Choroid plexus epithelial cell (primary cell): ENCODE measurements around the gene MT1M.

Experiments
- DNase-seq: peaks from one replicate; pipeline ENCODE4 v3.0.0-alpha.2; 2010; ENCODE audit warnings: low read depth
- H3K4me3 ChIP-seq: 2 replicates; pipeline ENCODE4 v1.5.1; 2011; ENCODE audit warnings: low read depth, mild to moderate bottlenecking, control low read depth, low read length, moderate library complexity
- TF ChIP-seq, protein P1 (sequence below): conservative IDR thresholded peaks from 2 replicates; pipeline ENCODE4 v1.5.1; 2011; ENCODE audit warnings: low read depth, mild to moderate bottlenecking, control low read depth, inconsistent platforms, low read length, moderate library complexity

MT1M gene

DNA sequence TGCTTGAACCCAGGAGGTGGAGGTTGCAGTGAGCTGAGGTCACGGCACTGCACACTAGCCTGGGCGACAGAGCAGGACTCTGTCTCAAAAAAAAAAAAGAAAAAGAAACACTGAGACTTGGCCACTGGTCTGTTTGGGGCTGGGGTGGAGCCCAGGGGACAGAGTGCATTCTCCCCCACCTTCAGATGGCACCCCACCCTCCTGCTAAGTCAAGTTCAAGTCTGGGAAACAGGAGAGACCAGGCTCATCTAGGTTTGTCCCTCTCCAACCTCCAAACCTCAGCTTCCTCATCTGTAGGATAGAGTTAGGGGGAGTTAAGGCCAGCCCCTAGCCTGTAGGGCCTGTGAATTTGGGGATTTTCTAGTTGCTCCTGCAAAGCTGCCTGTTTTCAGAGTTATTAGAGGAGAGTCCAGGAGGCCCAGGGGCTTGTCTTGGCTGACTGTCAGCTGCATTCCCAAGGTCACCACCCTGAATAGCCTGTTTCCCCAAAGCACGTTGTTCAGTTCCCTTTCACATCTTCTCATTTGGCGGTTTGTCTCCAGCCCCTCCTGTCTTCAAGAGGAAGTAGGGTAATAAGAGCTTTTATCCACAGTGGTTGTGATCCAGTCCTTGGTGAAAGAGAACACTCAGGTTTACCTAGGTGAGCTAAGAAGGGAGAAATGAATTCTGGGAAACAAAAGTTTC lies 40.9 kb upstream of the MT1M start:
- TF ChIP-seq, protein P1, sequence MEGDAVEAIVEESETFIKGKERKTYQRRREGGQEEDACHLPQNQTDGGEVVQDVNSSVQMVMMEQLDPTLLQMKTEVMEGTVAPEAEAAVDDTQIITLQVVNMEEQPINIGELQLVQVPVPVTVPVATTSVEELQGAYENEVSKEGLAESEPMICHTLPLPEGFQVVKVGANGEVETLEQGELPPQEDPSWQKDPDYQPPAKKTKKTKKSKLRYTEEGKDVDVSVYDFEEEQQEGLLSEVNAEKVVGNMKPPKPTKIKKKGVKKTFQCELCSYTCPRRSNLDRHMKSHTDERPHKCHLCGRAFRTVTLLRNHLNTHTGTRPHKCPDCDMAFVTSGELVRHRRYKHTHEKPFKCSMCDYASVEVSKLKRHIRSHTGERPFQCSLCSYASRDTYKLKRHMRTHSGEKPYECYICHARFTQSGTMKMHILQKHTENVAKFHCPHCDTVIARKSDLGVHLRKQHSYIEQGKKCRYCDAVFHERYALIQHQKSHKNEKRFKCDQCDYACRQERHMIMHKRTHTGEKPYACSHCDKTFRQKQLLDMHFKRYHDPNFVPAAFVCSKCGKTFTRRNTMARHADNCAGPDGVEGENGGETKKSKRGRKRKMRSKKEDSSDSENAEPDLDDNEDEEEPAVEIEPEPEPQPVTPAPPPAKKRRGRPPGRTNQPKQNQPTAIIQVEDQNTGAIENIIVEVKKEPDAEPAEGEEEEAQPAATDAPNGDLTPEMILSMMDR = peak; percentile 9
- H3K4me3 ChIP-seq = no peak overlapping the region
- no peak for DNase-seq

DNA sequence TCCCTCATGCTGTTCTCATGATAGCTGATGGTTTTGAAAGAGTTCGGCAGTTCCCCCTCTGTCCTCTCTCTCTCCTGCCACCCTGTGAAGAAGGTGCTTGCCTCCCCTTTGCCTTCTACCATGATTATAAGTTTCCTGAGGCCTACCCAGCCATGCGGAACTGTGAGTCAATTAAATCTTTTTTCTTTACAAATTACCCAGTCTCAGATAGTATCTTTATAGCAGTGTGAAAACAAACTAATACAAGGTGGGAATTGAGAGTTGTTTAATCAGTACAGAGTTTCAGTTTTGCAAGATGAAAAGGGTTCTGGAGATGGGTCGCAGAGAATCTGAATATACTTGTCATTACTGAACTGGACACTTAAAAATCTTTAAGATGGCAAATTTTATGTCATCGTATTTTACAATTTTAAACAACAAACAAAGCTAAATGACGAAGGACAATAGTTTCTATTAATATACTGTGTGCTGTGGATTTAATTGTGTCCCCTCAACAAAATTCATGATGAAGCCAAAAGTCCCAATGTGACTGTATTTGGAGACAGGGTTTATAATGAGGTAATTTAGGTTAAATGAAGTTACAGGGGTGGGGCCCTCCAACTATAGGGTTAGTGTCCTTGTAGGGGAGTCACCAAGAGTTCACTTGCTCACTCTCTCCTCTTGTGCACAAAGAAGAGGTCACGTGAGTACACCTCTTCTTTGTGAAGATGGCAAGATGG lies 38.7 kb upstream of the MT1M start:
- no peak overlapping the region for H3K4me3 ChIP-seq
- DNase-seq = no peak
- TF ChIP-seq, protein P1 = no peak

DNA sequence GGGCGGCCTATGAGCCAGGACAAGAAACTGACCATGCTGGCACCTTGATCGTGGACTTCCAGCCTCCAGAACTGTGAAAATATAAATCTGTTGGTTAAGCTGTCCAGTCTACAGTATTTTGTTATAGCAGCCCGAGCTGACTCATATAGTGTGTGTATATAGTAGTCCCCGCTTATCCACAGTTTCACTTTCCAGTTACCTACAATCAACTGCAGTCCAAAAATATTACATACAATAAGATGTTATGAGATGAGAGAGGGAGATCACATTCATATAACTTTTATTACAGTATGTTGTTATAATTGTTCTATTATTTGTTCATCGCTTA lies 38.2 kb upstream of the MT1M start:
- H3K4me3 ChIP-seq = no peak overlapping the region
- TF ChIP-seq, protein P1 = no peak
- DNase-seq = no peak

- TF ChIP-seq, protein P1 = peak; percentile 83
- peak; percentile 79 for DNase-seq
- no peak overlapping the region for H3K4me3 ChIP-seq
Measured at GRCh38 chr16:56600398-56600999, 32.0 kb upstream of the MT1M start.

GRCh38 chr16:56601325-56601724 lies 31.1 kb upstream of the MT1M start:
- no peak for DNase-seq
- TF ChIP-seq, protein P1 = no peak
- H3K4me3 ChIP-seq = no peak overlapping the region

DNA sequence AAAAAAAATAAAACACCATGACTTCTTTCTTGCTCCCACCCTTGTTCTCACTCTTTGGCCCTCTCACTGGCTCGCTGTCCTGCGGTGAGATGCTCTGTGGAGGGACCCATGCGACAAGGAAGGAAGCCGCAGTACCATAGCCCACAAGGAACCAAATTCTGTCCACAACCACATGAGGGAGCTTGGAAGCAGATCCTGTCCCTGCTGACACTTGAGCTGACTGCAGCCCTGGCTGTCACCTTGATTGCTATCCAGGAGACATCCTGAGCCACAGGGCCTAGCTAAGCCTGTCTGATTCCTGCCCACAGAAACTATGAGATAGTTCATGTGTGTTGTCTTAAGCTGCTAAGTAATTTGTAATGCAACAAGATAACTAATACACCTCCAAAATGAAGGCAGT lies 28.9 kb upstream of the MT1M start:
- TF ChIP-seq, protein P1 = peak; percentile 63
- DNase-seq = peak; percentile 63
- no peak overlapping the region for H3K4me3 ChIP-seq
